Astrocyte of the spinal cord (primary cell): Measurements from ENCODE around the gene SFXN4.

Experiments
- DNase-seq: peaks from one replicate; pipeline ENCODE4 v3.0.0; 2011; ENCODE audit warnings: low read depth, low spot score
- H3K4me3 ChIP-seq: 2 replicates; pipeline ENCODE4 v1.5.1; 2011; ENCODE audit warnings: low read depth, mild to moderate bottlenecking, low read length, moderate library complexity
- CTCF ChIP-seq: IDR thresholded peaks from 2 replicates; pipeline ENCODE4 v1.5.1; 2012; ENCODE audit warnings: low read depth, mild to moderate bottlenecking, low read length, inconsistent platforms
- in situ Hi-C: cut with HindIII; loops from 2 replicates; pipeline ENCODE4 v1.10.0; 2017; ENCODE audit warnings: low sequenced_read_pairs

The SFXN4 gene

DNA sequence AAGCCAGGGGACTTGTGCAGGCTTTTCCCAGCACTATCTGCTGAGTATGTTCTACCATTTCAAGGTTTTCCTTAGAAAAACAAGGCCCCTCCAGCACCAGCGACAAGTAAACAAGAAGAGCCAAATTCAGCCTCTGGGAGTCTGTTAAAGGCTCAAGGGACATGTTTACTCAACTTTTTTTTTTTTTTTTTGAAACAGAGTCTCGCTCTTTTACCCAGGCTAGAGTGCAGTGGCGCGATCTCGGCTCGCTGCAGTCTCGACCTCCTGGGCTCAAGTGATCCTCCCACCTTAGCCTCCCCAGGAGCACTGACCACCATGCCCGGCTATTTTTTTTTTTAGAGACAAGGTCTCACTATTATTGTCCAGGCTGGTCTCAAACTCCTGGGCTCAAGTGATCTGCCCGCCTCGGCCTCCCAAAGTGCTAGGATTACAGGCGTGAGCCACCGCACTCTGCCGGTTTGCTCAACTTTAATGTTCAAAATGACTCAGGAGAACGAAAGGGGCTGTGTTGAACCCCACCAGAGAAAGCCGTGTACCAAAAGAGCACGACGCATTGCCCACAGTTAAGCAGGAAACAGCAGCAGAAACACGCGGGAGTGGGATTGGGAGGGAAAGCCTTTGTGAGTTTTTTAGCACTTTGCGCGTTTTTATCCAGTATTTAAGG lies 12.3 kb upstream of the SFXN4 start:
- in situ Hi-C loops = no loop called here
- no peak for TF ChIP-seq CTCF
- H3K4me3 ChIP-seq = peak overlapping the region; percentile 96
- DNase-seq = no peak

GRCh38 chr10:119176166-119176565 lies 10.7 kb upstream of the SFXN4 start:
- in situ Hi-C loops = no loop called here
- TF ChIP-seq CTCF = no peak
- H3K4me3 ChIP-seq = no peak overlapping the region
- no peak for DNase-seq

- no peak overlapping the region for H3K4me3 ChIP-seq
- no peak for DNase-seq
- in situ Hi-C loops = no loop called here
- no peak for TF ChIP-seq CTCF
Observed at GRCh38 chr10:119174109-119174508, 8.6 kb upstream of the SFXN4 start.

- no peak overlapping the region for H3K4me3 ChIP-seq
- no peak for TF ChIP-seq CTCF
- in situ Hi-C loops = no loop called here
- no peak for DNase-seq
Observed at GRCh38 chr10:119167041-119167440, 1.5 kb upstream of the SFXN4 start.

DNA sequence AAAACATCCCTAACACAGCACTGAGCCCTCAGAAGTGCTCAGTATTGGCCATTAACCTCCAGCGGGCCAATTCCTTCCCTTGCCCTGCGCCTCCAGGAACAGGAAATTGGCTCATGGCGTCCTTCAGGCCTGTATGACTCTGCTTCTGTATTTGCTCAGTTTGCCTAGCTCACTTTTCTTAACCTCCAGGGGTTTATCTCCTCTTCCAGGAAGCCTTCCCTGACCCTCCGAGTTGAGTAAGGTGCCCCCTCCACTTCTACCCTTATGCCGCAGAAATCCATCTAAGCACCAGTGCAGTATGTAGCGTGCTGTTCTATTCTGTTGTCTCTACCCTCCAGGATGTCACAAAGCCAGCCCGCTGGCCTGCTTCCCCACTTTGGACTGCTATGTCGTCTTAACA lies 1.1 kb upstream of the SFXN4 start:
- H3K4me3 ChIP-seq = no peak overlapping the region
- no peak for TF ChIP-seq CTCF
- in situ Hi-C loops = no loop called here
- DNase-seq = no peak

- no peak for DNase-seq
- H3K4me3 ChIP-seq = peak overlapping the region; percentile 56
- in situ Hi-C loops = no loop called here
- TF ChIP-seq CTCF = no peak
Observed at GRCh38 chr10:119166118-119166500, 595 bp upstream of the SFXN4 start.
